ENCODE data around the gene KRTAP12-1.

- TF ChIP-seq CTCF (conservative IDR thresholded peaks at IDR 0.05 in 1 of 2, IDR thresholded peaks at IDR 0.05 in 1 of 2; ENCODE audit: extremely low read depth in 1 of 2, insufficient read depth in 1 of 2, low read depth in 1 of 2, low read length in 2 of 2) (no peak), EZH2 (IDR thresholded peaks at IDR 0.05; ENCODE audit: borderline replicate concordance, low read length) (no peak)
These were observed 44.9 kb upstream of the KRTAP12-1 start for GRCh38 chr21:44726826-44727225.
